Mucosa of rectum (tissue), 2 donors: ENCODE data around the gene NEURL3.
"Not testable (repeated sequence)": the region's sequence is repeated elsewhere in the genome, so short reads cannot be mapped to it uniquely, and the experiment has no call there.

Experiments
- H3K27ac ChIP-seq, 2 donors: one replicate each; pipeline ENCODE4 v1.7.0; 2013; ENCODE audit warnings: inconsistent platforms in 2 of 2, low read depth in 2 of 2, low read length in 2 of 2
- H3K27me3 ChIP-seq, 2 donors: one replicate each; pipeline ENCODE4 v1.7.0; 2013; ENCODE audit warnings: low read length in 2 of 2; ENCODE audit not compliant: control insufficient read depth in 2 of 2, insufficient read depth in 2 of 2
- H3K36me3 ChIP-seq, 2 donors: one replicate each; pipeline ENCODE4 v1.7.0; 2013; ENCODE audit warnings: low read length in 2 of 2; ENCODE audit not compliant: control insufficient read depth in 2 of 2, insufficient read depth in 2 of 2
- H3K4me1 ChIP-seq, 2 donors: one replicate each; pipeline ENCODE4 v1.7.0; 2013; ENCODE audit warnings: low read length in 2 of 2, mild to moderate bottlenecking in 1 of 2; ENCODE audit not compliant: control insufficient read depth in 2 of 2, insufficient read depth in 2 of 2
- H3K4me3 ChIP-seq, 2 donors: one replicate each; pipeline ENCODE4 v1.7.0; 2013; ENCODE audit warnings: low read length in 2 of 2
- H3K9ac ChIP-seq, 2 donors: one replicate each; pipeline ENCODE4 v1.7.0; 2013; ENCODE audit warnings: low read length in 2 of 2, low read depth in 1 of 2, mild to moderate bottlenecking in 1 of 2
- H3K9me3 ChIP-seq, 2 donors: one replicate each; pipeline ENCODE4 v1.7.0; 2013; ENCODE audit warnings: low read length in 2 of 2; ENCODE audit not compliant: control insufficient read depth in 2 of 2
- donor health status: healthy.
- donor health status: Normal muscosa, but diverticular disease.

Gene NEURL3

DNA sequence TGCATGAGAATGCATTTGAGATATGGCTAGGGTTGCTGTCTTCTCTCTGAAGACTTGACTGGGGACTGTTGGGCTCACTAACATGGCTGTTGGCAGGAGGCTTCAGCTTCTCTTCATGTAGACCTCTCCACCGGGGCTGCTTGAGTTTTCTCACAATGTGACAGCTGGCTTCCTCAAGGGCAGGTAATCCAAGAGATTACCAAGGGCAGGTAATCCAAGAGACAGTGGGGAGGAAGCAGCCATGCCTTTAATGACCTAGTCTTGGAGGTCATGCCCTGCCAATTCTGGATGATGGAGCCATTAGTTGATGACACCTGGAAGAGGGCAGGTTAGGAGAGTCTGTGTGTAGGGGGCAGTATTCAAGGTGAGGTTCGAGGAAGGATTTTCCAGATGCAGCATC is 40.5 kb downstream of the NEURL3 start:
- Histone ChIP-seq H3K27me3 (no peaks in the 10 kb centered on the region), H3K9me3 (no peaks in the 10 kb centered on the region), H3K36me3 (no peaks in the 10 kb centered on the region), H3K4me3 (no peak overlapping the region), H3K4me1 (no peaks in the 10 kb centered on the region), H3K27ac (no peak overlapping the region), H3K9ac (no peak overlapping the region)

DNA sequence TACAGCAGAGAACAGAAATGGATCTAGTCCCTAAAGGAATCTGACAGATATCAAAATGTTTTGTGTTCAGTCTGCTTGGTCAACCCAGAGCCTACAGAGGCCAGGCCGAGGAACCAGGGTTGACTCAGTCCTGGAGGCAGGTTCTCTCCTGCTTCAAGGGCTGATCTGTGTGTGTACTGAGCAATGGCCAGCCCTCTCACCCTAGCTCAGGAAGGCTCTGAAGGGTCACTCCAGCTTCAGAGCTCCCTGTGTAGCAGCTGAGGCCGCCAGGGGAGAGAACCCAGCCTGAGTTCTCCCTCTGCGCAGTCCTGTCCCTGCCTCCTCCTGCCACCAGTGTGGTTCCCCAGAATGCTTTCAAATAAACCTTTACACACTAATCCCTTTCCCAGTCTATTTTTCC is 41.1 kb downstream of the NEURL3 start:
- Histone ChIP-seq H3K27me3 (no peaks in the 10 kb centered on the region), H3K36me3 (no peaks in the 10 kb centered on the region), H3K4me3 (no peak overlapping the region), H3K4me1 (no peaks in the 10 kb centered on the region), H3K27ac (no peak overlapping the region), H3K9ac (no peak overlapping the region), H3K9me3 (no peaks in the 10 kb centered on the region)

DNA sequence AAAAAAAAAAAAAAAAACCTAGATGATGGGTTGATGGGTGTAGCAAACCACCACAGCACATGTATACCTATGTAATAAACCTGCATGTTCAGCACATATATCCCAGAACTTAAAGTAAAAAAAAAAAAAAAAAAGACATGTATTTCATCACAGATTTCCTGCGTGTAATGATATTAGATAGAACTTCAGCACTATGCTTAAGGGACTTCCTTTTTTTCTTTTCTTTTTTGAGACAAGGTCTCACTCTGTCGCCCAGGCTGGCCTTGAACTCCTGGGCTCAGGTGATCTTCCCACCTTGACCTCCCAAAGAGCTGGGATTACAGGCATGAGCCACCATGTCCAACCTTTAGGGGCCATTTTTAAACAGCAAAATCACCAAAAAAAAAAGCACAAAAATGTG is 42.0 kb downstream of the NEURL3 start:
- H3K27ac ChIP-seq: no peak overlapping the region
- H3K4me3 ChIP-seq: no peak overlapping the region
- no peaks in the 10 kb centered on the region for H3K27me3 ChIP-seq
- no peaks in the 10 kb centered on the region for H3K9me3 ChIP-seq
- no peak overlapping the region for H3K9ac ChIP-seq
- H3K4me1 ChIP-seq: no peaks in the 10 kb centered on the region
- no peaks in the 10 kb centered on the region for H3K36me3 ChIP-seq

DNA sequence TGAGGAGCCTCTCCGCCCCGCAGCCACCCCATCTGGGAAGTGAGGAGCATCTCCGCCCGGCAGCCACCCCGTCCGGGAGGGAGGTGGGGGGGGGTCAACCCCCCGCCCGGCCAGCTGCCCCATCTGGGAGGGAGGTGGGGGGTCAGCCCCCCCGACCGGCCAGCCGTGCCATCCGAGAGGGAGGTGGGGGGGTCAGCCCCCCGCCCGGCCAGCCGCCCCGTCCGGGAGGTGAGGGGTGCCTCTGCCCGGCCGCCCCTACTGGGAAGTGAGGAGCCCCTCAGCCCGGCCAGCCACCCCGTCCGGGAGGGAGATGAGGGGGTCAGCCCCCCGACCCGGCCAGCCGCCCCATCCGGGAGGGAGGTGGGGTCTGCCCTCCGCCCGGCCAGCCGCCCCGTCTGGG is 43.5 kb downstream of the NEURL3 start:
- not testable (repeated sequence) for H3K9me3 ChIP-seq, H3K27me3 ChIP-seq, H3K9ac ChIP-seq, H3K4me1 ChIP-seq, H3K4me3 ChIP-seq, H3K27ac ChIP-seq, H3K36me3 ChIP-seq

DNA sequence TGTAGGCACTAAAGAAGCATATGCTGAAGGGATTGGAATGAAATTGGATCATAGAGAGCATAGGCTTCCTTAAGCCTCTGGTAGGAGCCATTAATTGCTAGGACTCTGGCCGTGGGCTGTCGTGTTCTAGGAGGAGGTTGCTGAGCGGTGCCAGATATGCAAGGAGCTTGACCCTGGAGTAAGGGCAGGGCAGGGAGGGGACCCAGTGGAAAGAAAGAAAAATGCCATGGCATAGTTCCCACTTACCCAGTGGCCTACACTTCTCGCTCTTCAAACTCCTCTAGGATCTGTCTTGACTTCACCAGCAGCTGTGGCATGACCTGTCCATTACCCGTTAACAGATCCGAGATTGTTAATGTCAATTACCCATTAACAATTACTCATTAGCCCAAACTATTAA is 53.1 kb downstream of the NEURL3 start:
- Histone ChIP-seq H3K9me3 (no peaks in the 10 kb centered on the region), H3K27me3 (peaks cover 0 to 2% of the 10 kb centered on the region in 2 donors), H3K36me3 (no peaks in the 10 kb centered on the region), H3K4me1 (no peaks in the 10 kb centered on the region), H3K9ac (no peak overlapping the region), H3K27ac (no peak overlapping the region), H3K4me3 (no peak overlapping the region)

DNA sequence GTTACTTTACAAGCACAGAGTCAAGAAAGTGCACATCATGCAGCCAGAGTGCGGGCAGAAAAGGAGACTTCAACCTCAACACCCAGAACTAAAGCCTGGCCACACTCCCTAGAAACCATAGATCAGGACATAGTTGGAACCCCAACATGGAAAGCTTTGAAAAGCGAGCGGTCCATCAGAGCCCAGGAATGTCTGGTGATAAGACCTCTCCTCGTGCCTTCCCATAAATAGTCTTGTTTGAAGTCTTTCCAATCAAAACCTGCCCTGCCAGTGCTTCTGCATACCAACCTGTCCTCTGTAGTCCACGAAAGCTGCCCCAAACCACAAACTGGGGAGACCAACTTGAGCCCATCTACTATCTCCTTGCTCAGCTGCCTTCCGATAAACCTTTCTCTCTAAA is 55.5 kb downstream of the NEURL3 start:
- no peak overlapping the region for H3K4me3 ChIP-seq
- H3K9me3 ChIP-seq: no peaks in the 10 kb centered on the region
- no peaks in the 10 kb centered on the region for H3K36me3 ChIP-seq
- H3K4me1 ChIP-seq: no peaks in the 10 kb centered on the region
- no peak overlapping the region for H3K9ac ChIP-seq
- H3K27me3 ChIP-seq: no peaks in the 10 kb centered on the region
- H3K27ac ChIP-seq: no peak overlapping the region

DNA sequence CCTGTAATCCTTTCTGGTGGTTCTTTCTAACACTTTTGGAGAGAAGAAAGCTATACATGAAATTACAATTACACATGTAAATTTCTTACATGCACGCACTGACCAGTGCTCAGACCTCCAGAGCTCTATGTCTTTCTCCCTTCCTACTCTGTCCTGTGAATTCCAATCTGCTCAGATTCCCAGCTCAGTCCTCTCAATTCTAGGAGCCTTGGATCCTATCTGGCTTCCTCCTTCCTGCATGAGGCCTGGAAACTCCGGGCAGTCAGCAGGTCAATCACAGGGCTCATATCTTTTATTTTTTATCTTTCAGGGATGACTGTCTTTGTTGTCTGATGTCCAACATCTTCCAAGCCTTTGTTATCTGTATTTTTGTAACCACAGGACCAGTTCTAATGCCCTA is 56.0 kb downstream of the NEURL3 start:
- no peaks in the 10 kb centered on the region for H3K36me3 ChIP-seq
- H3K9me3 ChIP-seq: no peaks in the 10 kb centered on the region
- H3K4me1 ChIP-seq: no peaks in the 10 kb centered on the region
- H3K9ac ChIP-seq: no peak overlapping the region
- H3K27me3 ChIP-seq: no peaks in the 10 kb centered on the region
- H3K4me3 ChIP-seq: no peak overlapping the region
- no peak overlapping the region for H3K27ac ChIP-seq

DNA sequence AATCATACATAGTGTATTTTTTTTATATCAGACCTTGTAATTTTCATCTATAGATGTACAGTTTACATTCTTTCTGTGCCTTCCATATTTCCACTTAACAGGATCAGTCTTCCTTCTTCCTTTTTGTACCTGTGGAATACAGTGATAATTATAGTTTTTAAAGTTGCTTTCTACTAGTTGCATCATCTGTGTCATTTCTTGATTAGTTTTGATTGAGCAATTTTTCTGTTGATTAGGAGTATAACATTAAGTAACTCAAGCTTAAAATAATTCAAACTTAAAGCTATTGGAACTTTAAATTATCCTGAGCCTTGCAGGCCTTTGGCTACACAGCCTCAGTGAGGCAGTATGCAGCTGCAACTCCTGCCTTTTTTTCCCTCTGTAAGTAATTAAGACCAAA is 57.4 kb downstream of the NEURL3 start:
- Histone ChIP-seq H3K36me3 (no peaks in the 10 kb centered on the region), H3K4me3 (no peak overlapping the region), H3K27me3 (no peaks in the 10 kb centered on the region), H3K9me3 (no peaks in the 10 kb centered on the region), H3K9ac (no peak overlapping the region), H3K27ac (no peak overlapping the region), H3K4me1 (no peaks in the 10 kb centered on the region)
